Tibial artery (tissue), 4 donors: ENCODE results near the gene CYP17A1.

Experiments
- DNase-seq, 2 donors: peaks; one replicate each; pipeline ENCODE4 v3.0.0-alpha.2; 2019
- H3K27ac ChIP-seq, 2 donors: fragments of 200-600 bp; sonication (generic) in 1 of 2; 1 replicate in 1 of 2; 2 replicates in 1 of 2; pipeline ENCODE4 v1.5.1; 2018 to 2019; ENCODE audit warnings: mild to moderate bottlenecking in 1 of 2
- H3K27me3 ChIP-seq, 2 donors: fragments of 200-600 bp; sonication (generic) in 1 of 2; one replicate each; pipeline versions ENCODE4 v1.5.1 to v1.6.0; 2016 to 2019
- H3K36me3 ChIP-seq, 3 donors: fragments of 200-600 bp; sonication (generic) in 2 of 3; one replicate each; pipeline ENCODE4 v1.5.1; 2016 to 2019; ENCODE audit warnings: mild to moderate bottlenecking in 2 of 3
- H3K4me1 ChIP-seq, 4 donors: fragments of 200-600 bp; sonication (generic) in 2 of 4; 1 replicate in 3 of 4; 2 replicates in 1 of 4; pipeline ENCODE4 v1.5.1; 2016 to 2019
- H3K4me3 ChIP-seq, 2 donors: fragments of 200-600 bp; sonication (generic) in 1 of 2; 1 replicate in 1 of 2; 2 replicates in 1 of 2; pipeline ENCODE4 v1.5.1; 2018 to 2019; ENCODE audit warnings: mild to moderate bottlenecking in 2 of 2
- H3K9me3 ChIP-seq, 3 donors: fragments of 200-600 bp; sonication (generic) in 1 of 3; one replicate each; pipeline ENCODE4 v1.5.1; 2016 to 2019
- intact Hi-C: fragments of 100-400 bp; cut with DNase I; formaldehyde crosslinking; loops from one replicate; pipeline ENCODE4 v1.15.0; 2023; ENCODE audit warnings: low total_unique reads
- TF ChIP-seq, protein P1 (sequence below), 2 experiments: fragments of 200-600 bp in 1 of 2; fragments of 450-650 bp in 1 of 2; IDR thresholded peaks; one replicate each; pipeline ENCODE4 v1.5.1; 2017 to 2019; ENCODE audit warnings: antibody characterized with exemption in 2 of 2, mild to moderate bottlenecking in 1 of 2, moderate library complexity in 1 of 2

CYP17A1 gene

DNA sequence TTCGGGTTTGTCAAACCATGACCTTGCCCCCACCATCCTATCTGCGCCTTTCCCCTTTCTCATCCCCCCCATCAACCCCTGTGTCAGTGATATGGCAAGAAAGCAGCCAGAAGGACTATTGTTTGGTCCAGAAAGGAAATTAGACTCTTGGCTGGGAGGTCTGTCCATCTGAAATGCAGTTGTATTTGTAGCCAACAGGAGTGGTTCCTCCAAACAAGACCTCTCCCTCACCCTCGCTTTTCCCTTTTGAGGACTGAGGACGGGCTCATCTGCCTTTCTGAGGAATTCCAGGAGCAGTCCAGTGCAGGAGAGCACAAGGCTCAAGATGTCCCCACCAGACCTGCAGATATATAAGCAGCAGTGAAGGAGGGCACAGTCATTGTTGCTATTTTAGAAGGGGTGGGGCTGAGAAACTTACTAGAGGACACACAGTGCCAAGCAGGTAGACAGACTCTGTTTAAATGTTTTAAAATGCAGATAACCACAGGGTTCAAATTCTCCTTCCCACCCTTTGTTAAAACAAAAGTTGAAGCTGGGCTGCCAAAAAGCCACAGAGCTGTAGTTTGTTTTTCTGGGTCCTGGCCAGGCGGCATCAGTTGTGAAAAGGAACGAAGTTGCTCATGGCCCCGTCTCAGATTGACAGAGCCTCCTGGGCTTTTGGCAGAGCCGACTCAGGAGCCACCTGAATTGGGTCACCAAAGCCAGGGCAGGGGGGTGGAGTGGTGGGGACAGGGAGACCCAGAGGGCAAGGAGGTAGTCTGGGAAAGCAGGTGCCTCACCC lies 37.3 kb downstream of the CYP17A1 start:
- peak overlapping the region; percentile 72 to 84 for H3K27ac ChIP-seq
- no peak overlapping the region for H3K4me3 ChIP-seq
- H3K27me3 ChIP-seq: no peaks in the 10 kb centered on the region
- peaks cover 21 to 31% (median 28%) of the 10 kb centered on the region in 3 donors for H3K36me3 ChIP-seq
- DNase-seq: peak in 1 of 2 donors; percentile 82
- intact Hi-C loops: no loop called here
- no peaks in the 10 kb centered on the region for H3K9me3 ChIP-seq
- peaks cover 0 to 96% (median 77%) of the 10 kb centered on the region in 4 donors for H3K4me1 ChIP-seq
- TF ChIP-seq, protein P1, sequence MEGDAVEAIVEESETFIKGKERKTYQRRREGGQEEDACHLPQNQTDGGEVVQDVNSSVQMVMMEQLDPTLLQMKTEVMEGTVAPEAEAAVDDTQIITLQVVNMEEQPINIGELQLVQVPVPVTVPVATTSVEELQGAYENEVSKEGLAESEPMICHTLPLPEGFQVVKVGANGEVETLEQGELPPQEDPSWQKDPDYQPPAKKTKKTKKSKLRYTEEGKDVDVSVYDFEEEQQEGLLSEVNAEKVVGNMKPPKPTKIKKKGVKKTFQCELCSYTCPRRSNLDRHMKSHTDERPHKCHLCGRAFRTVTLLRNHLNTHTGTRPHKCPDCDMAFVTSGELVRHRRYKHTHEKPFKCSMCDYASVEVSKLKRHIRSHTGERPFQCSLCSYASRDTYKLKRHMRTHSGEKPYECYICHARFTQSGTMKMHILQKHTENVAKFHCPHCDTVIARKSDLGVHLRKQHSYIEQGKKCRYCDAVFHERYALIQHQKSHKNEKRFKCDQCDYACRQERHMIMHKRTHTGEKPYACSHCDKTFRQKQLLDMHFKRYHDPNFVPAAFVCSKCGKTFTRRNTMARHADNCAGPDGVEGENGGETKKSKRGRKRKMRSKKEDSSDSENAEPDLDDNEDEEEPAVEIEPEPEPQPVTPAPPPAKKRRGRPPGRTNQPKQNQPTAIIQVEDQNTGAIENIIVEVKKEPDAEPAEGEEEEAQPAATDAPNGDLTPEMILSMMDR (IDR thresholded peaks at IDR 0.05): no peak

DNA sequence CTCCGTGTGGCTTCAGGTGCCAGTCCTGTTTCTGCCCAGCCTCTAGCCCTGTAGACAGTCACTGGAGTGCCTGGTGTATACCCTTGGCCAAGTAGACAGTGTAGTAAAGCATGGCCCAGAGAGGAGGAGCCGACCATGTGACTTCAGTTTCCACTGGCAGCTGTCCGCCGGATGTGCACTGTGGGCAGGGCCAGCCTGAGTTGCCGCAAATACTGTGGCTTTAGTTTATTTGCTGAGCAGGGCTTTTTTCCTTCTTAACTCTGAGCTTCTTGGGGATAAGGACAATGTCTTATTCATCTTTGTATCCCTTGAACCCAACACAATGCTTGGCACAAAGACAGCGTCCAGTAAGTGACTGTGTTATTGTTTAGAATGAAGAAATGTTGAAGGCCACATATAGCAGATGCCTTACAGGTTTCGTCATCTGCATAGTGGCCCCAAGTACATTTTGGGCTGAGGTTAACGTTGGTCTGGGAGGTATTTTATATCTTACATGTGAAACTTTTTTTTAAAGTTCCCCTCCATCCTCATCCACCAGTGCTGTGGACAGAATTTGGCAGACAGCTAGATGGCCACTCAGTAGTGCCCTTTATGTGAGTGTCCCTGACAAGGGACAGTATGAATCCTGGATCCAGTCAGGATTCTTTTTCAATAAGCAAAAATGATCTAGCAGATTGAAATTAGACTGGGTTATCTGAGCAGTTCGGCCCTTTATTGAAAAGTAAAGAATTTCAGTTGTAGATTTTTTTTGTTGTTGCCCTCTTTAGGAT lies 40.6 kb downstream of the CYP17A1 start:
- Histone ChIP-seq H3K36me3 (peaks cover 21 to 24% (median 22%) of the 10 kb centered on the region in 3 donors), H3K4me1 (peaks cover 0 to 100% (median 80%) of the 10 kb centered on the region in 4 donors), H3K9me3 (no peaks in the 10 kb centered on the region), H3K27me3 (no peaks in the 10 kb centered on the region), H3K4me3 (no peak overlapping the region), H3K27ac (peak overlapping the region; percentile 64 to 72)
- TF ChIP-seq, protein P1 (IDR thresholded peaks at IDR 0.05): no peak
- intact Hi-C loops: no loop called here
- DNase-seq: peak; percentile 92 to 94

DNA sequence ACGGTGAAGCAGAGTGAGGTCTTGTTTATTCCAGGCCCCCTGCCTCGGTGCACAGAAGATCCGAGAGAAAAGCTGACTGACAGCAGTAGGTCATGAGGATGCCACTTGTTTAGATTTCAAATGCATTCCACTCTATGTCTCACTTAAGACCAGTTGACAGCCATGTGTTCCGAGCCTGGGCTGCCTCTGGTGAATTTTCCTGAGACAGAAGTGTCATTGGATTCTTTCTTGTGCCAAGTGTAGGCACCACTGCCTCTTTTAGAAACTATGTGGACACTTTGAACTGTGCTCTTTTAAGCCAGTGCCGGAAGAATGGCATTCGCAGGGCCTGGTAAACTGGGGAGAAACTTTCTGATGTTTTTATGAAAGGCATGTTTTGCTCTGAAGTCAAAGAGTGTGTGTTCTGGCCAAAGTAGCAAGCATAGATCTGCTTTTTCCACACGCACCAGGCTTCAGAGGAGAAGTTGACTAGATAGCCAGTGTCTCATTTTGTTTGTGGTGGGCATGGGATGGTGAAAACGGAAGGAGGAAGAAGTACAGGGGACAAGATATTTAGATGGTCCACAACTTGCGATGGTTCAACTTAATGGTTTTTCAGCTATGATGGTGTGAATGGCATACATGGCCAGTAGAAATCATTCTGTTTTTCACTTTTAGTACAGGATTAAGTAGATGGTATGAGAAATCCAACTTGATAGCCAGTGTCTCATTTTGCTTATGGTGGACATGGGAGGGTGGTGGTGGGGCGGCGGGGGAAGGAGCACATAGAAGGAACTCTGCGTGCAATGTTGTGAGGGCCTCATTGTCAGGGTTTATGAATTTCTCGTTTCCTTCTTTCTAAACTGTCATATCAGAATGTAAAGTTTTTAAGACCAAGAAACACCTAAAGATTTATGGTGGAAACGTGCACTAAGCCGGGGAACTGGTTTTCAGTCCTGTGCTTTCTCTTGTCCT lies 41.5 kb downstream of the CYP17A1 start:
- peaks cover 19 to 22% (median 21%) of the 10 kb centered on the region in 3 donors for H3K36me3 ChIP-seq
- DNase-seq: no peak
- intact Hi-C loops: no loop called here
- peaks cover 0 to 100% (median 78%) of the 10 kb centered on the region in 4 donors for H3K4me1 ChIP-seq
- TF ChIP-seq, protein P1 (IDR thresholded peaks at IDR 0.05): no peak
- H3K27ac ChIP-seq: peak overlapping the region; percentile 64 to 72
- no peaks in the 10 kb centered on the region for H3K27me3 ChIP-seq
- H3K9me3 ChIP-seq: no peaks in the 10 kb centered on the region
- no peak overlapping the region for H3K4me3 ChIP-seq

DNA sequence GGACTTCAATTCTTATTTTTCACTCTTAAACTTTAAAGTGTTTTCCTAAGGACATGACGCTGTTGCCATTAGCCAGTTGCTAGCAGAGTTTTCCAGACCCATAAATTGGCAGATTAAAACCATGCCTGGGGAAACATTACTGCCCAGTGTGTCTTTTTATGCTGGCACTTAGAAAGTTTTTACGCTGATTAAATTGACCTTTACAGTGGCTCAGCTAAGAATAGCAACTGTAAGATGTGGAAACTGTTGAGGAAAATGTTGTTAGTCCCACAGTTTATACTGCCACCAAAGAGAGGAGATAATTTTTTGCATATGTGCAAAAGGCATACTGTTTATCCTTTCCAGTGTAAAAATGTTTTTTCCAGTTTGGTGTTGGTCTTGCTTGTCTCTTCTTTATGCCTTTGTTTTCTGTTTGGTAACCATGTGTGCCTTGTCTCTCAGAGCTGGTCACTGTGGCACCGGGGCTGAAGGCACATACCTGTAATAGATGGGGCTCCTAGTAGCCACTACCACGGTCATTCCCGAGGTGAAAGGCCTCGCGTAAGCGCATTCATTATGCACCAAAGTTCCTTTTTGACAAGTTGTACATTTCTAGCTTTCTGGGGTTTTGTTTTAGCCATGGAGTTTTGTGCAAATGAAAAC lies 45.3 kb downstream of the CYP17A1 start:
- H3K27ac ChIP-seq: peak overlapping the region in 1 of 2 donors; percentile 31
- H3K36me3 ChIP-seq: no peaks in the 10 kb centered on the region
- intact Hi-C loops: no loop called here
- no peak overlapping the region for H3K4me3 ChIP-seq
- TF ChIP-seq, protein P1 (IDR thresholded peaks at IDR 0.05): no peak
- no peak for DNase-seq
- H3K9me3 ChIP-seq: no peaks in the 10 kb centered on the region
- H3K4me1 ChIP-seq: peaks cover 0 to 93% (median 64%) of the 10 kb centered on the region in 4 donors
- no peaks in the 10 kb centered on the region for H3K27me3 ChIP-seq

DNA sequence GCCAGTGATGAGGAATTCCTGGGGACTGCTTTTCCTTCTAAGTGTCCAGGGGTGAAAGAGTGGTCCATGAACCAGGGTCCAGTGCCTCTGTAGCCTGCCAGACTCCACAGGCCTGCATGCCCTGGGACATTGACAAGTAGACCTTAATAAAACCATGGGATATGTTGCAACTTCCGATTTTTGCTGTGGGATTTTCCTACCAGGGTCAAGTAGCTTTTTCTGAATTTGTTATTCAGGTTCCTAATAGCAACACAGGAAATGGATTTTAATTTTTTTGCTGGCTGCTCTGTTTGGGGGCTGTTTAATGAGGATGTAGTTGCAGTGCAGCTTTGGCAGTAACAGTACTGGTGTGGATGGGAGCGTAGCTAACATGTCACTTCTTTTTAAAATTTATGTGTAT lies 51.4 kb downstream of the CYP17A1 start:
- H3K27ac ChIP-seq: peak overlapping the region; percentile 83 to 86
- DNase-seq: peak in 1 of 2 donors; percentile 59
- no peaks in the 10 kb centered on the region for H3K36me3 ChIP-seq
- H3K4me3 ChIP-seq: no peak overlapping the region
- peaks cover 11 to 93% (median 66%) of the 10 kb centered on the region in 4 donors for H3K4me1 ChIP-seq
- H3K9me3 ChIP-seq: no peaks in the 10 kb centered on the region
- TF ChIP-seq, protein P1 (IDR thresholded peaks at IDR 0.05): no peak
- intact Hi-C loops: no loop called here
- H3K27me3 ChIP-seq: no peaks in the 10 kb centered on the region
